Omental fat pad (tissue), 4 donors: Measurements from ENCODE around the gene MPST. TPM values are rescaled to one million over a fixed set of nuclear protein-coding genes. Genes with fewer than 3 reads are reported as not detected.
"Not testable (repeated sequence)": the region's sequence is repeated elsewhere in the genome, so short reads cannot be mapped to it uniquely, and the experiment has no call there.

Experiments used
- ATAC-seq: fragments of 150-250 bp; one replicate; pipeline ENCODE4 v1.9.1; 2016; ENCODE audit warnings: mild to moderate bottlenecking, moderate library complexity; ENCODE audit not compliant: low FRiP score
- DNase-seq: peaks from one replicate; pipeline ENCODE4 v3.0.0-alpha.2; 2019; ENCODE audit warnings: low spot score
- CTCF ChIP-seq, 3 donors: fragments of 450-650 bp; IDR thresholded peaks; one replicate each; pipeline ENCODE4 v1.5.1; 2016 to 2017; ENCODE audit warnings: antibody characterized with exemption in 3 of 3, mild to moderate bottlenecking in 3 of 3, moderate library complexity in 2 of 3
- total RNA-seq, 4 donors: library from RNA; depleted of rRNA; stranded (reverse); fragments of >200 nt; gene quantifications; one replicate each; pipeline ENCODE4 v1.1.0, GENCODE V29; 2016

MPST gene
- total RNA-seq, 4 donors from 2014 or later, result 73.9 to 193 (median 145) TPM

- no peak for TF ChIP-seq CTCF (IDR thresholded peaks at IDR 0.05)
- no peak for ATAC-seq
- DNase-seq, result no peak
Measured at GRCh38 chr22:37067428-37067827, 47.9 kb downstream of the MPST start.

GRCh38 chr22:37068859-37069258, 49.3 kb downstream of the MPST start:
- no peak for TF ChIP-seq CTCF (IDR thresholded peaks at IDR 0.05)
- DNase-seq (no peak), ATAC-seq (no peak)

GRCh38 chr22:37069319-37069718, 49.8 kb downstream of the MPST start:
- DNase-seq, result no peak
- no peak for ATAC-seq
- TF ChIP-seq CTCF (IDR thresholded peaks at IDR 0.05), result no peak

- DNase-seq, result no peak
- ATAC-seq, result no peak
- TF ChIP-seq CTCF (IDR thresholded peaks at IDR 0.05), result no peak
Measured at GRCh38 chr22:37069719-37070118, 50.2 kb downstream of the MPST start.

- no peak for DNase-seq
- no peak for ATAC-seq
- no peak for TF ChIP-seq CTCF (IDR thresholded peaks at IDR 0.05)
Measured at GRCh38 chr22:37070334-37070733, 50.8 kb downstream of the MPST start.

- no peak for TF ChIP-seq CTCF (IDR thresholded peaks at IDR 0.05)
- ATAC-seq, result no peak
- no peak for DNase-seq
Measured at GRCh38 chr22:37070744-37071143, 51.2 kb downstream of the MPST start.

- not testable (repeated sequence) for ATAC-seq, DNase-seq
Measured at GRCh38 chr22:37071850-37072592, 52.5 kb downstream of the MPST start.
